Transverse colon (tissue), 4 donors: ENCODE results near the gene UNC93A. TPM values are rescaled to one million over a fixed set of nuclear protein-coding genes. Genes with fewer than 3 reads are reported as not detected.

Experiments
- DNase-seq: peaks from one replicate; pipeline ENCODE4 v3.0.0-alpha.2; 2019
- H3K27ac ChIP-seq, 4 donors: fragments of 200-600 bp; sonication (generic); 2 replicates each; pipeline ENCODE4 v1.5.1; 2016 to 2018; ENCODE audit warnings: inconsistent platforms in 4 of 4
- H3K27me3 ChIP-seq: fragments of 200-600 bp; sonication (generic); 2 replicates; pipeline ENCODE4 v1.5.1; 2017; ENCODE audit warnings: inconsistent platforms
- H3K36me3 ChIP-seq, 4 donors: fragments of 200-600 bp; sonication (generic); 2 replicates each; pipeline ENCODE4 v1.5.1; 2017 to 2019; ENCODE audit warnings: inconsistent platforms in 4 of 4
- H3K4me1 ChIP-seq, 4 donors: fragments of 200-600 bp; sonication (generic); 2 replicates each; pipeline ENCODE4 v1.5.1; 2017 to 2020; ENCODE audit warnings: inconsistent platforms in 4 of 4
- H3K4me3 ChIP-seq, 4 donors: fragments of 200-600 bp; sonication (generic); 1 replicate in 1 of 4; 2 replicates in 3 of 4; pipeline versions ENCODE4 v1.5.1 to v1.6.1; 2017 to 2019; ENCODE audit warnings: inconsistent platforms in 4 of 4
- H3K9me3 ChIP-seq, 2 donors: fragments of 200-600 bp; sonication (generic); 2 replicates each; pipeline ENCODE4 v1.5.1; 2017 to 2019; ENCODE audit warnings: inconsistent platforms in 2 of 2
- EP300 ChIP-seq: sonication (generic); formaldehyde crosslinking; IDR thresholded peaks from one replicate; pipeline ENCODE4 v1.6.1; 2017; ENCODE audit warnings: antibody characterized with exemption, low read depth
- POLR2A ChIP-seq: fragments of 450-650 bp; IDR thresholded peaks from one replicate; pipeline ENCODE4 v1.6.1; 2016; ENCODE audit warnings: antibody characterized with exemption, mild to moderate bottlenecking, moderate library complexity
- POLR2AphosphoS5 ChIP-seq, 3 donors: sonication (generic); formaldehyde crosslinking; IDR thresholded peaks; one replicate each; pipeline ENCODE4 v1.6.1; 2016; ENCODE audit warnings: antibody characterized with exemption in 3 of 3
- WGBS, 2 donors: methylation state at CpG; one replicate each; pipeline ENCODE4 v1.1.5; 2018; ENCODE audit warnings: low coverage in 1 of 2; 5-methylcytosine and 5-hydroxymethylcytosine counted together
- in situ Hi-C, 4 donors: fragments of 200-750 bp; cut with MboI; loops; one replicate each; pipeline versions ENCODE4 v1.15.0 to v1.15.1; 2017; ENCODE audit warnings: low sequenced_read_pairs in 3 of 4, low pct_ligation_motif_present in 1 of 4, low pct_unique_long_range_greater_than_20kb in 1 of 4
- intact Hi-C: fragments of 100-400 bp; cut with DNase I; formaldehyde crosslinking; loops from one replicate; pipeline ENCODE4 v1.15.1; 2023; ENCODE audit warnings: low total_unique reads
- total RNA-seq, 4 donors: library from RNA; depleted of rRNA; stranded (reverse); fragments of >200 nt; gene quantifications; one replicate each; pipeline ENCODE4 v1.1.0, GENCODE V29; 2016
- TF ChIP-seq, protein P1 (sequence below), 5 experiments: fragments of 200-600 bp in 3 of 5; fragments of 450-650 bp in 2 of 5; sonication (generic) in 3 of 5; IDR thresholded peaks; 1 replicate in 2 of 5; 2 replicates in 3 of 5; pipeline ENCODE4 v1.5.1; 2016 to 2017; ENCODE audit warnings: antibody characterized with exemption in 5 of 5, inconsistent platforms in 3 of 5, mild to moderate bottlenecking in 2 of 5, moderate library complexity in 1 of 5

The UNC93A gene
- total RNA-seq, 4 donors from 2014 or later = not detected

DNA sequence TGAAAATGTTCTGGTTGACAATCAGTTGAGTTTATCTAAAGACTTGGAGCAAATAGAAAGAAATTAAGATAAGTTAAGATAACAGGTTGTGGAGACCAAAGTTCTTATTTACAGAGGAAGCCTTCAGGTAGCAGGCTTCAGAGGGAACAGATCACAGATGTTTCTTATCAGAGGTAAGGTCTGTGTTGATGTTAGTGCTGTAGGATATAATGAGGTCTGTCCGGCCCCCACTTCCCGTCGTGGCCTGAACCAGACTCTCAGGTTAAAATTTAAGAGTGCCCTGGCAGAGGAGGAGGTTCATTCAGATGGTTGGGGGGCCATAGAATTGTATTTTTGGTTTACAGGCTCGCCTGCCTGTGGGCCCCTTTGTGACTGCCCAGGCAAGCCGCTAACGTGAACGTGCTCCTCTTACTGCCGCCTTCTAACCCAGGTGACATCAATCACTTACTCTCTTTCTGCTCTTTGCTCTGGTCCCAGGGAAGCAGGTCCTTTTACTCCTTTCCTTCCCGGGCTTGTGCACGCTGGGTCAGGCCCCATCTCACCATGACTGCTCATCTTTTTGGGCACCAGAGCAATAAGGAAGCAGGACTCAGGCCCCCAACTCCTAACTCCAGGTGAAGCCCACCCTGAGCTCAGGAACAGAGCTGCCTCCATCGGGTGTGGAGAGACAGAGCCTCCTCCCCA is 18.3 kb upstream of the UNC93A start:
- in situ Hi-C loops (no loop called here), intact Hi-C loops (no loop called here)
- no peak overlapping the region for H3K4me3 ChIP-seq
- no peak for DNase-seq
- H3K27me3 ChIP-seq = peaks cover 5% of the 10 kb centered on the region
- H3K4me1 ChIP-seq = peaks cover 0 to 11% (median 2%) of the 10 kb centered on the region in 4 donors
- 50% methylated on average over 11 of the region's 11 CpGs; no CpG with 5 or more reads in 1 of the 2 donors for WGBS, 2 donors
- no peak overlapping the region for H3K27ac ChIP-seq
- H3K9me3 ChIP-seq = no peaks in the 10 kb centered on the region
- TF ChIP-seq POLR2A = no peak
- TF ChIP-seq, protein P1, sequence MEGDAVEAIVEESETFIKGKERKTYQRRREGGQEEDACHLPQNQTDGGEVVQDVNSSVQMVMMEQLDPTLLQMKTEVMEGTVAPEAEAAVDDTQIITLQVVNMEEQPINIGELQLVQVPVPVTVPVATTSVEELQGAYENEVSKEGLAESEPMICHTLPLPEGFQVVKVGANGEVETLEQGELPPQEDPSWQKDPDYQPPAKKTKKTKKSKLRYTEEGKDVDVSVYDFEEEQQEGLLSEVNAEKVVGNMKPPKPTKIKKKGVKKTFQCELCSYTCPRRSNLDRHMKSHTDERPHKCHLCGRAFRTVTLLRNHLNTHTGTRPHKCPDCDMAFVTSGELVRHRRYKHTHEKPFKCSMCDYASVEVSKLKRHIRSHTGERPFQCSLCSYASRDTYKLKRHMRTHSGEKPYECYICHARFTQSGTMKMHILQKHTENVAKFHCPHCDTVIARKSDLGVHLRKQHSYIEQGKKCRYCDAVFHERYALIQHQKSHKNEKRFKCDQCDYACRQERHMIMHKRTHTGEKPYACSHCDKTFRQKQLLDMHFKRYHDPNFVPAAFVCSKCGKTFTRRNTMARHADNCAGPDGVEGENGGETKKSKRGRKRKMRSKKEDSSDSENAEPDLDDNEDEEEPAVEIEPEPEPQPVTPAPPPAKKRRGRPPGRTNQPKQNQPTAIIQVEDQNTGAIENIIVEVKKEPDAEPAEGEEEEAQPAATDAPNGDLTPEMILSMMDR (IDR thresholded peaks at IDR 0.05) = no peak
- no peak for TF ChIP-seq EP300
- TF ChIP-seq POLR2AphosphoS5 (IDR thresholded peaks at IDR 0.05) = no peak
- H3K36me3 ChIP-seq = no peaks in the 10 kb centered on the region

DNA sequence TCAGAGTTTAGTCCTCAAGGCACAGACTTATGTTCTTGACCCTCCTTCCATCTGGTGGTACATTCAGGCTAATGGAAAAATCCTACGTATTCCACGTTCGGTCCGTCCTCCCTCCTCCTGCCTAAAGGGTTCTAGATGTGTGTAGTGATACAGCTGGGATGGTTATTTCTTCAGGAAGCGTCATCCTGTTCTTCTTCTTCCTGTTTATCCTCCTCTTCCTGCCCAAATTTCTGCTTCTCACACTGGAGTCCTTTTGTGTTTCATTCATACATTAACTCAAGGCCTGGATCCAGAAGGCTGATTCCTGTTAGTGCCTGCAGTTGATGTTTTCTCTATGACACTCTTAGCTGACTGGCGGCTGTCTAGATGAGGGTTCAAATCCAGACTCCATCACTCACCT is 16.8 kb upstream of the UNC93A start:
- peaks cover 0 to 11% (median 2%) of the 10 kb centered on the region in 4 donors for H3K4me1 ChIP-seq
- DNase-seq = no peak
- H3K9me3 ChIP-seq = no peaks in the 10 kb centered on the region
- WGBS, 2 donors = 82 to 88% methylated on average over 6 of the region's 6 CpGs
- in situ Hi-C loops = no loop called here
- H3K27me3 ChIP-seq = peaks cover 8% of the 10 kb centered on the region
- H3K36me3 ChIP-seq = no peaks in the 10 kb centered on the region
- intact Hi-C loops = no loop called here
- H3K4me3 ChIP-seq = no peak overlapping the region
- H3K27ac ChIP-seq = no peak overlapping the region
- TF ChIP-seq EP300 = no peak

DNA sequence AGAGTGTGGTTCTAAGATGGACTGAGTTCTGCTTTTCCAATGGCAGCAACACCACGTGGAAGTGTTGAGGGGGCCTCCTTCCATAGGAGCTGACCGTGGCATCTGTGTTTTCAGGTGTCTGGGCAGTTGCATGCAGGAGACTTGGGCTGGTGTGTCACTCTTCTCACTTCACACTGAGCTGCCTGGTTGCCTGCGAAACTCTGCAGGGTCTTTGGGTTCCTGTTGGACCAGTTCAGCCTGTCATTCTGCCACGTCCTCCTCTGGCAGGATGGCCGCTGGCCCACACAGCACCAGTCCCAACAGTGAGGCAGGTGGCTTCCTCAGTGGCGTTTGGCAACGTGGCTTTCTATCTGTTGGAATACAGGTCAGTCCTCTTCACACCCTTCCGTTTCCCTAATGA is 16.1 kb upstream of the UNC93A start:
- peaks cover 0 to 11% (median 2%) of the 10 kb centered on the region in 4 donors for H3K4me1 ChIP-seq
- peaks cover 8% of the 10 kb centered on the region for H3K27me3 ChIP-seq
- H3K9me3 ChIP-seq = no peaks in the 10 kb centered on the region
- no peak overlapping the region for H3K27ac ChIP-seq
- no peak overlapping the region for H3K4me3 ChIP-seq
- no peak for DNase-seq
- in situ Hi-C loops = no loop called here
- WGBS, 2 donors = 86% methylated on average over 8 of the region's 8 CpGs; no CpG with 5 or more reads in 1 of the 2 donors
- intact Hi-C loops = no loop called here
- TF ChIP-seq POLR2A (no peak), POLR2AphosphoS5 (IDR thresholded peaks at IDR 0.05) (no peak), EP300 (no peak)
- TF ChIP-seq, protein P1 (IDR thresholded peaks at IDR 0.05) = no peak
- H3K36me3 ChIP-seq = no peaks in the 10 kb centered on the region

DNA sequence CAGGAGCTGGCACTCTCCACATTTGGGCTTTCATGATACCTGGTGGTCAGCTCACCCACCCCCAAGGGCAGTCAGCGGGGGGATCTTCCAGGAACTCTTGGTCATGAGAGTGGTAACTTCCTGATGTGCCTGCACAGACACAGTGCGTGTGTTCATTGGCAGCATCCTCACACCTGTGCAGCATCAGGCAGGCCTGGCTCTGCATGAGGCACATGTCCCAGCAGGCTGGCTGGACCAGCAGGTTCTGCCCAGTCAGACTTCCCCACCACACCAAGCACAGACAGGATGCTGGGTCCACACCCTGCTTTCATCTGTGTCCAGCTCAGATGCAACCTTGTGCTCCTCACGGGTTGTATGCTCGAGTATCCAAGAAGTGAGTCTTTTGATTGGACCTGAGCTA is 15.7 kb upstream of the UNC93A start:
- Histone ChIP-seq H3K4me3 (no peak overlapping the region), H3K27me3 (peaks cover 8% of the 10 kb centered on the region), H3K36me3 (no peaks in the 10 kb centered on the region), H3K27ac (no peak overlapping the region), H3K9me3 (no peaks in the 10 kb centered on the region), H3K4me1 (peaks cover 0 to 11% (median 2%) of the 10 kb centered on the region in 4 donors)
- DNase-seq = no peak
- WGBS, 2 donors = 89% methylated on average over 4 of the region's 4 CpGs; no CpG with 5 or more reads in 1 of the 2 donors
- in situ Hi-C loops (no loop called here), intact Hi-C loops (no loop called here)
- TF ChIP-seq, protein P1 (IDR thresholded peaks at IDR 0.05) = no peak
- TF ChIP-seq POLR2A = no peak
- TF ChIP-seq EP300 = no peak
- TF ChIP-seq POLR2AphosphoS5 (IDR thresholded peaks at IDR 0.05) = no peak
